GM20000 (cell line): ENCODE measurements around the gene PACC1.

Experiments
- DNase-seq: peaks from one replicate; pipeline ENCODE4 v3.0.0; 2012; ENCODE audit warnings: low spot score
- CTCF ChIP-seq: IDR thresholded peaks from 2 replicates; pipeline ENCODE4 v1.5.1; 2012; ENCODE audit warnings: mild to moderate bottlenecking, control low read depth; ENCODE audit errors: extremely low read depth, missing control alignments

PACC1 gene

GRCh38 chr1:212351588-212352362 is 62.9 kb downstream of the PACC1 start:
- DNase-seq: no peak
- no peak for TF ChIP-seq CTCF

- TF ChIP-seq CTCF: no peak
- no peak for DNase-seq
Measured at GRCh38 chr1:212346601-212347000, 68.1 kb downstream of the PACC1 start.

- no peak for DNase-seq
- no peak for TF ChIP-seq CTCF
Measured at GRCh38 chr1:212344905-212345304, 69.8 kb downstream of the PACC1 start.

- no peak for TF ChIP-seq CTCF
- no peak for DNase-seq
Measured at GRCh38 chr1:212341090-212341489, 73.6 kb downstream of the PACC1 start.

- no peak for TF ChIP-seq CTCF
- DNase-seq: no peak
Measured at GRCh38 chr1:212329105-212329504, 85.6 kb downstream of the PACC1 start.

- no peak for TF ChIP-seq CTCF
- DNase-seq: no peak
Measured at GRCh38 chr1:212328248-212328647, 86.4 kb downstream of the PACC1 start.

- no peak for TF ChIP-seq CTCF
- no peak for DNase-seq
Measured at GRCh38 chr1:212326541-212326940, 88.1 kb downstream of the PACC1 start.
